Activated CD4-positive, CD25-positive, alpha-beta regulatory T cell treated with anti-CD3 and anti-CD28 coated beads, Interleukin-2, amount 50 U/mL, for 16 hours (primary cell): ENCODE results near the gene ADSS1.
A peak's percentile ranks its signal among the peaks of the same experiment; 100 is the strongest.
"Not testable (repeated sequence)": the region's sequence is repeated elsewhere in the genome, so short reads cannot be mapped to it uniquely, and the experiment has no call there.

Experiments
- DNase-seq: peaks from one replicate; pipeline ENCODE4 v3.0.0-alpha.2; 2020; ENCODE audit warnings: low read depth, low spot score

The ADSS1 gene

DNA sequence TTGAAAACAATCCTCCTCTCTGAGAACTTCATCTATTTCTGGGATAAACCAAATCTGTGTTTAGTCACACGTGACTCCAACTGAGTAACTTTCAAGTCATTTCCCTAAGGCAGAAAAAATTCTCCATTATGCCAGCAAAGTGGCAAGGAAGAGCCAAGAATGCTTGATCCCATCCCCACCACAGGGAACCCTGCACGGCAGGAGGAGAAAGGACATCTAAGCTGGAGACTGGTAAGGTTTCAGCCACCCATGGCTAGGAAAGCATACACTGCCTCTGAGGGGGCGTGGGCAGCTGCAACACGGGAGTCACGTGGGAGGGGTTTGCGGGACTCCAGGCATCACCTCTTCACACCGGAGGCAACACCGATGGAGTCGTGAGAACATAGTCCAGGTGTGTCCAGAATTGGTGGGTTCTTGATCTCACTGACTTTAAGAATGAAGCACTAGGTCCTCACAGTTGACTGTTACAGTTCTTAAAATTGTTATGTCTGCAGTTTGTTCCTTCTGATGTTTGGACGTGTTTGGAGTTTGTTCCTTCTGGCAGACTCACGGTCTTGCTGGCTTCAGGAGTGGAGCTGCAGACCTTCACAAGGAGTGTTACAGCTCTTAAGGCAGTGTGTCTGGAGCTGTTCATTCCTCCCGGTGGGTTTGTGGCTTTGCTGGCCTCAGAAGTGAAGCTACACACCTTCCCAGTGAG, 26.2 kb downstream of the ADSS1 start:
- no peak for DNase-seq

DNA sequence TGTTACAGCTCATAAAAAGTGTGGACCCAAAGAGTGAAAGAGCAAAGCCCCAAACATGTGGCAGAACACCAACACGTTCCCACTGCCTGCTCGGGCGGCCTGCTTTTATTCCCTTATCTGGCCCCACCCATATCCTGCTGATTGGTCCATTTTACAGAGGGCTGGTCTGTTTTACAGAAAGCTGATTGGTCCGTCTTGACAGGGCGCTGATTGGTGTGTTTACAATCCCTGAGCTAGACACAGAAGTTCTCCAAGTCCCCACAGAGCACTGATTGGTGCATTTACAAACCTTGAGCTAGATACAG, 26.7 kb downstream of the ADSS1 start:
- DNase-seq, result not testable (repeated sequence)

DNA sequence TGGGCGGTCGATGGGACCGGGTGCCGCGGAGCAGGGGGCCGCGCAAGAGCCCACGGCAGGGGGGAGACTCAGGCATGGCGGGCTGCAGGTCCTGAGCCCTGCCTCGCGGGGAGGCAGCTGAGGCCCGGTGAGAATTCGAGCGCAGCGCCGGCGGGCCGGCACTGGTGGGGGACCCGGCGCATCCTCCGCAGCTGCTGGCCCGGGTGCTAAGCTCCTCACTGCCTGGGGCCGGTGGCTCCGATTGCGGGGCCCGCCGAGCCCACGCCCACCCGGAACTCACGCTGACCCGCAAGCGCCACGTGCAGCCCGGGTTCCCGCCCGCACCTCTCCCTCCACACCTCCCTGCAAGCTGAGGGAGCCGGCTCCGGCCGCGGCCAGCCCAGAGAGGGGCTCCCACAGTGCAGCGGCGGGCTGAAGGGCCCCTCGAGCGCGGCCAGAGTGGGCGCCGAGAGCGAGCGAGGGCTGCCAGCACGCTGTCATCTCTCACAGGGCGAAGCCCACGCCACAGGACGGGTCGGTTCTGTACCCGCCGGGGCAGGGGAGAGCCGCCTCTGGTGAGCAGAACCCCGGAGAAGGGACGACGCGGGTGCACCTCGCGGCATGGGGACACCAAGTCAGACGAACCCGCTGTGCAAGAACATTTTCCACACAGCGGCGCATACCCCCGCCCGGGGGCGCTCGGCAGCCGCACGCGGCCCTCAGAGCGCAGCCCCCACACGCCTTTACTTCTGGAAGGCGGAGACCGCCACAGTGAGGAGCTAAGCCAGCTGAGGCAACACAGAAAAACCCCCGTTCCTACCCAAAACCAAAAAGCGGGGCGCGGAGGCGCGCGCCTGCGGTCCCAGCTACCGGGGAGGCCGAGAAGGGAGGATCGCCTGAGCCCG, 27.8 kb downstream of the ADSS1 start:
- DNase-seq, result no peak

DNA sequence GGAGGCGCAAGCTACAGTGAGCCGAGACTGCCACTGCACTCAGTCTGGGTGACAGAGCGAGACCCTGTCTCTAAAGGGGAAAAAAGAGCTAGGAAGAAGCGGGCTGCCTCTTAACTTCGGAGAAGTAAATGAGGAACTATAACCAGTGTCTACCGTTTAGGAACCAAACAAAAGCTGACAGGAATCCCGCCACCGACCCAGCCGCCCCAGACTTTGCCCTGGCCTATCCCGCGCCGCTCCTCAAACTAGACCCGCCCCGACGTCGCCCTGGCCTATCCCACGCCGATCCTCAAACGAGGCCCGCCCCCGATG, 28.4 kb downstream of the ADSS1 start:
- DNase-seq, result no peak

DNA sequence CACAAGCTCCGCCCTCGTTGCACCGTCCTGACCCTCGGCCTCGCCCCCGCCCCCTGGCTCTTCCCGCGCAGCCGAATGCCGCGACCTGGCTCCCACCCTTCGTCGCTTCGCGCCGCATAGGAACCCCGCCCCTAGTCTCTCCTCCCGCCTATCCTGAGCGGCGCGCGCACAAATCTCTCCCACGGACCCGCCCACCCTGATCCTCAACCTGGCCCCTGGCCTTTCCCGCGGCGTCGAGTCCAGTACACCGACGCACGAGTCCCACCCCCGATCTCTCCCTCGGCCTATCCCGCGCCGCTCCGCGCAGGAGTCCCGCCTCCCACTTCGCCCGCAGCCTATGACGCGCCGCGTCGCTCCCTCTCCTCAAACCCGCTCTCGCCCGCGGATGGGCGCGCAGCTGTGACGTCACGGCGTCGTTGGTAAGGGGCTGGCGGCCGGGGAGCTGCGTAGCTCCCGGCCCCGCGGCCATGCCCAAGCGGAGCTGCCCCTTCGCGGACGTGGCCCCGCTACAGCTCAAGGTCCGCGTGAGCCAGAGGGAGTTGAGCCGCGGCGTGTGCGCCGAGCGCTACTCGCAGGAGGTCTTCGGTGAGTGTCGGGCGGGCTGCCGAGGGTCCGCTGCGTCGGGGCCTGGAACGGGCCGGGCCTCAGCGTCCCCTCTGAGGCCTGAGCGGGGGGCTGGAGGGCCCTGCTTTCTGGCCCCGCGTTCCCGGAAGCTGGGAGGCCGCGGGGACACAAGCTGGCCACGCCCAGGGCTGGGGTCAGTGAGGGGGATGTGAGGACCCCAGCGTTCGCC, 28.9 kb downstream of the ADSS1 start, which contains the start of gene SIVA1:
Gene SIVA1, plus strand, starts transcription at position 413 of the 793 bp plus-strand sequence. Its CDS starts 55 bp downstream, at position 468.
- peak; percentile 97 for DNase-seq

DNA sequence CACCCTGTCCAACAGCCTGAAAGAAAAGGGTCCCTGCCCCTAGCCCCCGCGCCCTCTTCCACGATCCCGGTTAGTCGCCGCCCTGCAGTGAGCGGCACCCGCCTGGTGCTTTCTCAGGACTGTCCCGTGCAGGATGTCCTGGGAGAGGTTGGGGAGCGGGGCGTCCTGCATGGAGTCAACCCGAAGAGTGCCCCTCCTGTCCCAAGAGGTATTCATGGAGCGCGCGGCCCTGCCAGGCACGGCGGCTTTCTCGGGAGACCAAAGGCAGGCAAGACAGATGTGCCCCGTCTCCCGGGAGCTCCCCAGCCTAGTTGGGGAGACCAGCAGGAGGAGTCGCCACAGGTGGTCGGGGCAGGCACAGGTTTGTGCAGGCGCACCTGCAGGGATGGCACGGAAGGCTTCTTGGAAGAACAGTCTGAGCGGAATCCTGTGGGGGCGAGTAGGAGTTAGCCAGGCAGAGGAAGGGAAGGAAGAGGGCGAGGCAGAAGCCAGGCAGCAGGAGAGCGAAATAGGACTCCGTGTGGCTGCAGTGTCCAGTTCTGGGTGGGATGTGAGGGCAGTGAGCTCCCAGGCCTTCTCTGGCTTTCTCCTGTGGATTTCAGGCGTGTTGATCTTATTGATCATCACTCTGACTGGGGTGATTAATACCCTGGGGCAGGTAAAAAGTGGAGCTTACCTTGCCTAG, 29.6 kb downstream of the ADSS1 start:
- no peak for DNase-seq

DNA sequence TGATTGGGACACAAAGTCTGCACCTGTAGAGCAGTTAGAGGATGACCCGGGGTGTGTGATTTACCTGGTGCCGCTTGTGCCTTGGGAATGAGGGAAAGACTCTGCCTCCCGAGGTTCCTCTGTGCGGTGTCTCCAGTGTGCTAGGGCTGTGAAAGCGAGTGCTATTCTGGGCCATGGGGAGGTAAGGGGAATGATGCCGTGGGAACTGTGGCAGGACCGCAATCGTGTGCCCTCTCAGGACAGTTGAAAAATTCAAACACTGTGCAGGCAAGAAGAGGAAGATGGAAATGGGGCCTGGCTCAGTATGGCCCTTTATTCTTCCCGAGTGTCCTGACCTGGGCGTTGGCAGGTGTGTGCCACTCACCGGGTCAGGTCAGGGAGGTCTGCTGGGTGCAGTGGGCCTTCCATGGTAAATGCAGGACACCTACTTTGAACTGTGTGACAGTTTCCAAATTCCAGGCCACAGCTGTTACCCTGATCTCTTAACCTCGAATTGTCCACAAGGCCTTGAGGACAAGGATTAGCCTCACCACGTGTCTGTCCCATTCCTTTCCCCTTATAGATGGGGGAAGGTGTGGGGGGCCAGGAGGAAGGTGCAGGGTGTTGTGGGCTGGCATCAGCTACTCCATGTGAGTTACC, 30.3 kb downstream of the ADSS1 start:
- DNase-seq, result no peak

DNA sequence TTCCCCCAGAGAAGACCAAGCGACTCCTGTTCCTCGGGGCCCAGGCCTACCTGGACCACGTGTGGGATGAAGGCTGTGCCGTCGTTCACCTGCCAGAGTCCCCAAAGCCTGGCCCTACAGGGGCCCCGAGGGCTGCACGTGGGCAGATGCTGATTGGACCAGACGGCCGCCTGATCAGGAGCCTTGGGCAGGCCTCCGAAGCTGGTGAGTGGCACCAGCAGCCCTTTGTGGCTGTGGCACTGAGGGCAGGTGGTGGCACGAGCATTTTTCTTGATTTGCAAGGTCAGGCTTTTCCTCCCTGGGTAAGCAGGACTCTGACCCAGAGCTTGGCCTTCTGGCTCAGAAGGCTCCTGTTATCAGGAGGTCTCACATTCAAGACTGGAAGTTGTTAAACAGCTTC, 31.6 kb downstream of the ADSS1 start:
- no peak for DNase-seq

DNA sequence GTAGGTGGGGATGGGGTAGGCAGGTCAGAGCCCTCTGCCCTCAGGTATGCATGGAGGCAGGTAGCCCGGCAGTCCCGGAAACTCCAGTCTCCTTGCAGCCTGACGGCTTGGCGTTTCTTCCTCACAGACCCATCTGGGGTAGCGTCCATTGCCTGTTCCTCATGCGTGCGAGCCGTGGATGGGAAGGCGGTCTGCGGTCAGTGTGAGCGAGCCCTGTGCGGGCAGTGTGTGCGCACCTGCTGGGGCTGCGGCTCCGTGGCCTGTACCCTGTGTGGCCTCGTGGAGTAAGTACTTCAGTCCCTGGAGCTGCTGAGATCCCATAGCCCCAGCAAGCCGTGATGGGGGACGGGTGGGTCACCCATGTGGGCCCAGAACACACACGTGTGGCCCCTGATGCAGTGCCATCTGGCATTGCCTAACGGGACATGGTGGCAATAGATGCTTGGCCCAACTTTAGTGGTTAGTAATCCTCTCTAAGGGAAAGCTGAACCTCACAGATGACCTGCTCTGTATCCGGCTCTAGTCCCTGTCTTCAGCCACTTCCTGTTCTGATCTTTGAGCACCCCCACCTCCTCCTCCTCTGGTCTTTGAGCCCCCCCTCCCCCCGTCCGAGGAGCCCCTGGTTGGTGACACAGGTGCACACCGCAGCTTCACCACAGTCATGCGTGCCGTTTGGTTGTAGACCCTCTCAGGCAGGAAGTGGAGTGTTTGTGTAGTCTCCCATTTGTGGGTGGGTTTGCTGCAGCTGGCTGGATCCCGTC, 32.6 kb downstream of the ADSS1 start:
- no peak for DNase-seq

DNA sequence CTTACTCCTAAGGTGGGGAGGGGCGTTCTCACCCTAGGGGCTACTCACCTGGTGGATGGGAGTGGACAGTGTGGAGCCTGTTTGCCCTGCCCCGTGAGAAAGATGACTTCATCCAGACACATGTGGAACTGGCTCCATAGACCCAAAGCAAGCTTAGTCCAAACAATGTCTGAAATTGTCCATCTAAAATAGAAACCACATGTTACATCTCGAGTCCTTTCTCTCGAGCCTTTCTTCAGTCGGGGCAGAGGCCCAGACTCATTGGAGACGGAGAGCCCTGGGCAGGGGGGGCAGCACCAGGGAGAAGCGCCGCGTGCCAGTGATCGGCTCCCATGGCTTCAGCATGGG, 33.2 kb downstream of the ADSS1 start:
- no peak for DNase-seq

DNA sequence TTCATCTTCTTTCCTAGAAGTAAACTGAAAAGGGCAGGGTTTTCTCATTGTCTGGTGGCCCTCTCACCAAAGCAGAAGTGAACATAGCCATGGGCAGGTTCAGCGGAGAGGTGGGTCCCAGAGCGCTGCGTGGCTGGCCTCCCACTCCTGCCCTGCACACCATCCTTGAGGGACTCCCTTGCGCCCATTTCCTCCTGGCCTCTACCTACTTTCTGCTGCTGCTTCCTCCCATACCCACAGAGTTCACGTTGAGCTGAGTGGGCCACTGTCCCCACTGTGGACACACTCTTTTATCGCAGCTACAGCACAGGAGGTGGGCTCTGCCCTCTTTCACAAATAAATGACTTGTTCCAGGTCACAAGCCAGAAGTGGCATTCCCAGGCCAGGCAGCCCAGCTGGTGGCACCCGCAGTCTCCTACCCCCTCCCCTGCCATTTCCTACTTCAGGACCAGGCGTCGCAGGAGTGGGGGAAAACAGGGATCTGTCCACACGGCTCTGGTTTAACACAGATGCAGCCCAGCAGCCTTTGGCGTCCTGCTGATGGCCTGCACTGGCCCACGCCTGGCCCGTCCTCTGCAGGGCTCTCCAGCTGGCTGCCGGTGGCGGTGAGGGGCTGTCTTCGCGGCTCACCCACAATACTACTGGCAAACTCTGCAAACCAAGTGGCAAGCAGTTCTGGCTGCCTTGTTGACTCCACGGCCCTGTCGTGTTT, 33.8 kb downstream of the ADSS1 start:
- DNase-seq, result no peak

DNA sequence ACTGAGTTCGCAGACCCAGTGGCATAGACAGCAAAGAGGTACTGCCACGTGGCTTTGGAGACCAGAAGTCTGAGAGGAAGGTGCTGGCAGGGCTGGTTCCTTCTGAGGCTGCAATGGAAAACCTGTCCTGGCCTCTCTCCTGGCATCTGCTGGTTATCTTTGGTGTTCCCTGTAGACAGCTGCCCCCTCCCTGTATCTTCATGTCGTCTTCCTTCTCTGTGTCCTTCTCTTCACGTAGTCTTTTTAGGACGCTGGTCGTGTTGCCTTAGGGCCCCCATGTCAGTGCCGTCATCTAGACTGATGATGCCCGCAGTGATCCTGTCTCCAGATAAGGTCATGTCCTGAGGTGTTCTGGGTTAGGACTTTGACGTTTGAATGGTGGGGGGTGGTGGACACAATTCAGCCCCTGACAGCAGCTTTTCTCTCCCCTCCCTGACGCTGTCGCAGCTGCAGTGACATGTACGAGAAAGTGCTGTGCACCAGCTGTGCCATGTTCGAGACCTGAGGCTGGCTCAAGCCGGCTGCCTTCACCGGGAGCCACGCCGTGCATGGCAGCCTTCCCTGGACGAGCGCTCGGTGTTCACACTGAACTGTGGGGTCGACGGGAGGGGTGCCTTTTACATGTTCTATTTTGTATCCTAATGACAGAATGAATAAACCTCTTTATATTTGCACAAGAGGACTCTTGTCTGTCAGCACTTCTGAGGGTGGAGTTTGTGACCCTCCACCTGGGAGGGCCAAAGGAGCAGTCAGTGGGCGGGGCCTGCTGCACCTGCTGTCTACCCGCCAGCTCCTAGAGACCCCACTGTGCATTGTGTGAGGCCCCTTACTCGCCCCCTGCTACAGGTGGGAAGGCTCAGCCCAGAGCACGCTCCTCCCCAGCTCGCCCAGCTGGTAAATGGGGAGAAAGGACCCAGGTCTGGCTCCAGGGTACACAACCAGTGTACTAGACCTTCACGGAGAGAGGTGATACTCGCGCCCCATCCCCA, 35.2 kb downstream of the ADSS1 start:
- no peak for DNase-seq

DNA sequence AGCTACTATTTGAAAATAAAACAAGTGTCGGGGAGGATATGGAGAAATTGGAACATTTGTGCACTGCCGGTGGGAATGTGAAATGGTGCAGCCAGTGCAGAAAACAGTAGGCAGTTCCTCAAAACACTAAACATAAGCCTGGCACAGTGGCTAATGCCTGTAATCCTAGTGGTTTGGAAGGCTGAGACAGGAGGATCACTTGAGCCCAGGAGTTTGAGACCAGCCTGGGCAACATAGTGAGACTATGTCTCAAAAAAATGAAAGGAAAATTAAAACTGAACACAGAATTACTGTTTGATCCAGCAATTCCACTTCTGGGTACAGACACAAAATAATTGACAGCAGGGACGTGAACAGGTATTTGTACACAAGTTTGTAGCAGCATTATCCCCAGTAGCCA, 41.5 kb downstream of the ADSS1 start:
- no peak for DNase-seq

DNA sequence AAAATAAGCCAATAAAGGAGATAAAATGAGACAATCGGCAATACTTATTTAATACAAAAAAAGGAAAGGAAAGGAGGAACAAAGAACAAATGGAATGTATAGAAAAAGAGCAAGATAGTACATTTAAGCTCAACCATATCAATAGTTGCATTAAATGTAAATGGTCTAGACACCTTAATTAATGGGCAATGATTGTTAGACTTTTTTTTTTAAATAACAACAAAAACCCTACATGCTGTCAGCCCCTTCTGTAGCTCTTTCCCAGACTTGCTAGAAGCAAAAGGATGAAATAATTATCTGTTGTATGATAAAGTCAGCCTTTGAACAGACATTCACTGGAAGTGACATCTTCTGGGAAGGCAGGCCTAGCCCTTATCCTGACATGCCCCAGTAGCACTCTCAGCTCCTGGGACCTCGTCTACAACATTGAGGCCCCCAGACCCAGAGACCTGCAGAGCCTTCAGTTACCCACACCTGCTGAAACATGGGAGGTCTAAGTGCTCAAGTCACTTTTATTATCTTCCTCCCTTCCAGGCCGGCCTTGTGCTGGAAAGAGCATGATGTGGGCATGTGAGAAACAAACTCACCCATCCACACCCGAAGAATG, 42.3 kb downstream of the ADSS1 start:
- no peak for DNase-seq

DNA sequence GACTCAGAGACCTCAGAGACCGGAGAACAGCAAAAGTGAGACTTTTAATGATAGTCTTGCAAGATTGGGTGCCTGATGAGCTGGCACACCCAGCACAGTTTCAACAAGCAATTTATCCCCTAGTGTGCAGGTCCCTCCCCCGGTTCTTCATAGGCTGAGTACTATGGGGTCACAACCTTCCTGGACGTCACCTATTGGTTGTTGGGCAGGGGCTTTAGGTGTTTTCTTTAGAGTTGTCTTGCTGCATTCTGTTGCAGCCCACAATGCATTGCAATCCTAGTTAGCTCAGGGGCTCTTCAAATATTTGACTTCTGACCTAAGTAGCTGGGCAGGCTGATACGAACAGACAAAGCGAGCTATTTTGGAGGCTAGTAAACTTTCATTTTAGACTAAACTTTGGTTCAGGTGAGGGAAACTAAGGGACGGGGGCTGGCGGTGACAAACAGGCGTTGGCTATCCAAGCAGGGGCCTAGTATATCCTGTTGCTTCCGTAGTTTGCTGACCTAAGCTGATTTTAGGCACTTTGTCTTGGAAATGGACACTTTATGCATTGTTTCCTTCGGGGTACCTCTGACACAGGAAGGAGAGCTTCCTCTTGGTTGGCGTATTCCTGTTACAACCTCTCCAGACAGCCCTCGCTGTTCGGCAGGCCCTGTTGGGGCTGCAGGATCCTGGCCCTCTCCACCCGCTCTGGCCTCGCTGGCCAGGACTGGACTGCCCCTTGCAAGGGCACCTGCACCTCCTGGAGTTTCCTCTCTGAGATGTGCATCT, 43.0 kb downstream of the ADSS1 start:
- no peak for DNase-seq

DNA sequence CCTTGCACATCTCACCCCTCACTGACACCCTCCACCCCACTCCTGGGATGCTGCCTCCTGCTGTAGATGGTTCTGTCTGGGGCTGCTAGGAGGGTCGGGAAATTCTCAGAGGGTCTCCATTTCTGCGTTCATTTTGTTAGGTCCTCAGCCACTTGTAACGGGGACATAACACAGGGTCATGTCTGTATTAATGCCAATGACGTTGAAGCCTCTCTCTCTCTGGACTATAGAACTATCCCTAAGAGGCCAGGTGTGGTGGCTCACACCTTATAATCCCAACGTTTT, 43.5 kb downstream of the ADSS1 start:
- DNase-seq, result no peak

DNA sequence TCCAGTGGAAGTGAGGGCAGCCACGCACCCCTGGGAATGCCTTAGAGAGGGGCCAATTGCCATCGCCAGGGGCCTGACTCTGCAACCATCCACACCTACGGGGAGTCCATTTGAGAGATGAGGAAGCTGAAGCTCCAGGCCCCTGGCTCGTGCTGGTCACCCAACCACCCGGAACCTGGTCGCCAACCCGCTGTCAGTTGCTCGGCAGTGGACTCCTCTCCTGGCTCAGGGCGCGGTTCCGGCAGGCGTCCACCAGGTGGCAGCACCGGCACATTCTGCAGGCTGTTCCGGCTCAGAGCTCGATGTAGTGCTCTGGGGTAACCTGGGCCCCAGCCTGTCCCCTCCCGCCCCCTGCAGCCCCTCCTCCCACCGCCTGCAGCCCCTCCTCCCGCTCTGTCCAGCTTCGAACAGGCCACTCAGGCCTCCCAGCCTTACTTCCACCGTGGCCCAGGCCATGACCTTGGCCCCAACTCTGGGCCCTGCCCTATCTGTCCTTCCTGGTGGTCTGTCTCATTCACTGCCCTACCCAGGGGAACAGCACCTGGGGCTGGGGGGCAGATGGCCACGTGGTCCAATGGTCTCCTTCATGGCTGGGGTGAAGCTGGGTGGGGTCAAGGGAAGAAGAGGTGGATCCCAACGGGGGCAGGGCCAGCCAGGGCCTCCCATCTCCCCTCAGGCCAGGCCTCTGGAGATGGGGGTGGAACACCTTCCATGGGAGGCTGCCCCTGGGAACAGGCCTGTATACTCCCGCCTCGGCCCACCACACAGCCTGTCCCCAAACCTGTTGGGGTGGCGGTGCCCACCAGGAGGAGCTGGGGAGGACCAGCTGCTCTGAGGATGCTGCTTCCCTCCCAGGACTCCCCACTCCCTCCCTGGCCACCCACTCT, 44.7 kb downstream of the ADSS1 start:
- peak; percentile 81 for DNase-seq
